ENCODE measurements around the gene PDX1.

GRCh38 chr13:27921421-27921960, 1.7 kb downstream of the PDX1 start:
- TF ChIP-seq CTCF (conservative IDR thresholded peaks at IDR 0.05; ENCODE audit: low read depth, low read length) (no peak), EZH2 (IDR thresholded peaks at IDR 0.05; ENCODE audit: borderline replicate concordance, low read depth, low read length, poor library complexity, severe bottlenecking) (no peak)

All from A673 (cell line).